ENCODE measurements around the gene CMTR2. TPM values are rescaled to one million over a fixed set of nuclear protein-coding genes. Genes with fewer than 3 reads are reported as not detected.

CMTR2 gene
- total and polyA plus RNA-seq, 2 of the 4 experiments (the other 2 are of a cell fraction): 10.6 to 21.9 TPM

DNA sequence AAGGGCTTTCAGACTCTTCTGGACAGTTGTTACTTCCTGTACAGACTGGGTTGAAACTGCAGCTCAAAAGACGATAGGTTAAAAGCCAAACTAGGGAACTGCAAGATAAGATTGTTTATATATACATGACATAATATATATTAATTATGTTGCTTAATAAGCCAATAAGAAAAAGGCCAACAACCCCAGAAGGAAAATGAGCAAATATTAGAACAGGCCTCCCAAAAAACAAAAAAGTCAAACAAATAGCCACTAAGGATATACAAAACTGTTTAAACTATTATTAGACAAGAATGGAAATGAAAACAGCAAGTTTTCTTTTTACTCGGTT lies 495 bp upstream of the CMTR2 start:
- no peak for ATAC-seq (ENCODE audit: low read depth)
- H4K5ac ChIP-seq (ENCODE audit: low read depth, low read length): peak overlapping the region; percentile 90
- intact Hi-C loops (cut with micrococcal nuclease): loop anchor here (2.0 kb wide), 1 partner anchor 69 kb away; the partner anchor contains the start of gene CALB2
- dilution Hi-C loops (cut with HindIII; ENCODE audit: low sequenced_read_pairs, unreplicated experiment): no loop called here
- peak overlapping the region; percentile 67 for H3K4me3 ChIP-seq (ENCODE audit: insufficient read depth, low read depth, low read length)
- peak overlapping the region; percentile 58; the same call in 1 of the 2 replicates for H3K4me2 ChIP-seq (ENCODE audit: low read depth, low read length)
- peak overlapping the region; percentile 39; the same call in 1 of the 2 replicates for H3K18ac ChIP-seq (ENCODE audit: low read depth, low read length)
- H3K27me3 ChIP-seq (ENCODE audit: control insufficient read depth, insufficient read depth, low read length): no peaks in the 10 kb centered on the region
- peak overlapping the region; percentile 20 for H2BK5ac ChIP-seq (ENCODE audit: low read depth, low read length, poor library complexity, severe bottlenecking)
- no peak for DNase-seq
- no peak overlapping the region for H2BK20ac ChIP-seq (ENCODE audit: low read depth, low read length)
- peaks cover 6% of the 10 kb centered on the region for H3K36me3 ChIP-seq (ENCODE audit: control insufficient read depth, insufficient read depth, low read length)
- in situ Hi-C loops (cut with MboI; ENCODE audit: low sequenced_read_pairs): loop anchor here (25.0 kb wide), 1 partner anchor 502 kb away; no protein-coding TSS in a partner anchor
- 0 out of 2 replicates have a peak overlapping the region, but pooled peaks have one; percentile 17 for H3K4ac ChIP-seq (ENCODE audit: low read depth, low read length)
- BruUV-seq (replicated peaks): no TSS peak
- H3K79me1 ChIP-seq (ENCODE audit: low read depth in 1 of 2, low read length in 2 of 2): peaks cover 9 to 21% of the 10 kb centered on the region in 2 experiments
- H3K14ac ChIP-seq (replicated peaks; ENCODE audit: low read depth, low read length): no peak overlapping the region
- H3K9ac ChIP-seq (ENCODE audit: low read depth, low read length): no peak overlapping the region
- H3K27ac ChIP-seq (ENCODE audit: insufficient read depth, low read length): peak overlapping the region; percentile 42; the same call in 1 of the 2 replicates
- H2BK120ac ChIP-seq (ENCODE audit: low read depth, low read length): no peak overlapping the region
- ChIA-PET CTCF (no interaction called here), POLR2A (ENCODE audit: unreplicated experiment) (no interaction called here)
- H4K20me1 ChIP-seq (ENCODE audit: insufficient read depth, low read length): no peaks in the 10 kb centered on the region
- H3K56ac ChIP-seq (ENCODE audit: extremely low read depth, insufficient read depth, low read length): peak overlapping the region; percentile 42; the same call in 1 of the 2 replicates
- peak overlapping the region; percentile 46 to 89 for H4K8ac ChIP-seq (ENCODE audit: low read depth in 2 of 2, low read length in 2 of 2)
- WGBS, 2 experiments (ENCODE audit: extremely low coverage in 2 of 2, insufficient read length in 1 of 2): no CpG with 5 or more reads among the region's 2 CpGs
- no peak overlapping the region for H2AK5ac ChIP-seq (ENCODE audit: low read depth, low read length)
- no peaks in the 10 kb centered on the region; the same call in 1 of the 2 replicates for H3K4me1 ChIP-seq (ENCODE audit: control insufficient read depth, insufficient read depth, low read length)
- no peaks in the 10 kb centered on the region for H3K9me3 ChIP-seq (ENCODE audit: control insufficient read depth, insufficient read depth, low read length)
- H3K23ac ChIP-seq (ENCODE audit: low read depth, low read length): no peak overlapping the region
- H2BK15ac ChIP-seq (ENCODE audit: low read depth, low read length): no peak overlapping the region
- H2AK9ac ChIP-seq (replicated peaks; ENCODE audit: low read depth, low read length, poor library complexity): no peak overlapping the region
- peak overlapping the region; percentile 93 for H2AFZ ChIP-seq (replicated peaks; ENCODE audit: low read length, poor library complexity)
- H4K91ac ChIP-seq (ENCODE audit: insufficient read depth, low read depth, low read length): no peak overlapping the region
- TF ChIP-seq RFX5 (IDR thresholded peaks at IDR 0.05; ENCODE audit: low read depth, low read length) (no peak), CEBPB (IDR thresholded peaks at IDR 0.05; ENCODE audit: low read depth, low read length) (no peak), FOS (IDR thresholded peaks at IDR 0.05; ENCODE audit: low read depth, low read length) (no peak), POLR2A (IDR thresholded peaks at IDR 0.05; ENCODE audit: low read depth, low read length) (no peak), SMC3 (IDR thresholded peaks at IDR 0.05; ENCODE audit: low read depth, low read length) (no peak), MXI1 (IDR thresholded peaks at IDR 0.05; ENCODE audit: borderline replicate concordance, low read depth, low read length) (no peak), NFE2L2 (IDR thresholded peaks at IDR 0.05; ENCODE audit: low read depth, low read length) (no peak), CTCF (conservative IDR thresholded peaks at IDR 0.05; ENCODE audit: low read depth, low read length) (no peak), USF2 (IDR thresholded peaks at IDR 0.05; ENCODE audit: low read depth, low read length) (no peak)
- H3K9me1 ChIP-seq (ENCODE audit: insufficient read depth, low read length): peaks cover 2% of the 10 kb centered on the region; the same call in 1 of the 2 replicates
